HEK293T (cell line): ENCODE measurements around the gene ATXN2.

ENCODE experiments used
- BHLHE40 ChIP-seq: fragments of 450-650 bp; IDR thresholded peaks from 2 replicates; pipeline ENCODE4 v1.6.1; 2016; ENCODE audit warnings: mild to moderate bottlenecking, moderate library complexity, borderline replicate concordance
- FOXK2 ChIP-seq: fragments of 450-650 bp; IDR thresholded peaks from 2 replicates; pipeline ENCODE4 v1.6.1; 2016; ENCODE audit warnings: mild to moderate bottlenecking
- SP1 ChIP-seq: fragments of 450-650 bp; IDR thresholded peaks from 2 replicates; pipeline ENCODE4 v1.6.1; 2017
- ZNF384 ChIP-seq: fragments of 450-650 bp; IDR thresholded peaks from 2 replicates; pipeline ENCODE4 v1.6.1; 2016

GRCh38 chr12:111584959-111585358 lies 14.2 kb downstream of the ATXN2 start:
- no peak for TF ChIP-seq FOXK2
- TF ChIP-seq ZNF384: no peak
- TF ChIP-seq SP1: no peak
- TF ChIP-seq BHLHE40: no peak
